Ammon's horn (tissue), 1 donor: ENCODE results near the gene FOXP4.

Experiments
- DNase-seq: peaks from one replicate; pipeline ENCODE4 v3.0.0-alpha.2; 2016; ENCODE audit warnings: low spot score

FOXP4 gene

DNA sequence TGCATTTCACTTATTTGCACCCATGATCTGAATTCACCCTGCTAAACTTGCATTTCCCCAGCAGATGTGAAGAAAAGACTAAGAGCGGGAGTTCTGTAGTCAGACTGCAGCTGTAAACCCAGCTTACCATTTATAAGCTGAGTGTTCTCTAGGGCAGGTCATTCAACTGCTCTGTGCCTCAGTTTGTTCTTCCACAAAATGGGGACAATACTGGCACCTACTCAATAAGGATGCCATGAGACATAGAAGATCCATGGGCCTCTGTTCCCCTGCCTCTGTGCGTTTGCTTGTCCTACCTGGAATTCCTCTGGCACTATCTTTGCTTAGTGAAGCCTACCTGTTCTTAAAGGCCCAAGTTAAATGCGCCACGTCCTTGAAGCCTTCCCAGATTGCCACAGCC lies 79.8 kb downstream of the FOXP4 start:
- DNase-seq: no peak

DNA sequence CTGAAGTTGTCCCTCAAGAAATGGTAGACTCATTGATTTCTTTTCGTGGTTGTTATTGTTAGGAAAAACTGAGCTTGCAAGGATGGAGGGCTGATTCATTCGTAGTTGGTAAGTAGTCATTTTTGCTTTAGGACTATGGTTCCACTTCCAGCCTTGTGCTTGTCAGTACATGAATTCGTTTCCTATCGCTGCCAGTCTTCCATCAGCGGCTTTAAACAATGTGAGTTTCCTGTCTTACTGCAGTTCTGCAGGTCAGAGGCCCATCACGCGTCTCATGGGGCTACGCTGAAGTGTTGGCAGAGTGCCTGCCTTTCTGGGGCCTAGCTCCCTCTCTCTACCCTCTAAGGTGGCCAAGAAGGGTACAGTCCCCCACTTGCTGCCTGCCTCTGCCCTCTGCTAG lies 80.7 kb downstream of the FOXP4 start:
- DNase-seq: no peak

DNA sequence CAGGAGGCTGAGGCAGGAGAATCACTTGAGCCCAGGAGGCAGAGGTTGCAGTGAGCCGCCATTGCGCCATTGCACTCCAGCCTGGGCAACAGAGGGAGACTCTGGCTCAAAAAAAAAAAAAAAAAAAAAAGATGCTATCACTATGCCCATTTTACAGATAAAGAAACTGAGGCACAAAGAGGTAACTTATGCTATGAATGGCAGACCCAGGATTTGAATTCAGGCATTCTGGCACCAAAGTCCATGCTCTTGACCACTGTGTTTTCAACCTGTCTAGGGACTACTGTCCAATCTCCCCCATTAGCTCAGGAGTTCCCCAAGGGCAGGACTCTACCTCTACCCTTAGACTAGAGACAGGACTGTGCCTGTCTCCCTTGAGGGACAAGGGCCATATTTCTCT lies 82.9 kb downstream of the FOXP4 start:
- DNase-seq: no peak

DNA sequence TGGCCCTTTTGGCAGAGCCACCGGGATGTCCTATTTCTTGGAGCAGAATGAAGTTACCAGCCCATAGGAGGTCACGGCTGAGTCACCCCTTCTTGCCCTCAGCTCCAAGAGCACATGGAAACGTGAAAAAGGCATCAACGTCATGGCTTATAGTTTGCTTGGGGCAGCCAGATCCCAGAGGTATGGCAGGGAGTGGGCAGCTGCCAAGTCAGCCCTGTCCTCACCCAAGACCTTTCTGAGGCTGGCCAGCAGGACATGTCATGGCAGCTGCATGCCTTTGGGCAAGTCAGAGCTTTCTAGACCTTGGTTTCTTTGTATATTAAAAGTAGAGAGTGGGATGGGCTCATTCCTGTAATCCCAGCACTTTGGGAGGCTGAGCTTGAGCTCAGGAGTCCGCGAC lies 83.9 kb downstream of the FOXP4 start:
- no peak for DNase-seq

DNA sequence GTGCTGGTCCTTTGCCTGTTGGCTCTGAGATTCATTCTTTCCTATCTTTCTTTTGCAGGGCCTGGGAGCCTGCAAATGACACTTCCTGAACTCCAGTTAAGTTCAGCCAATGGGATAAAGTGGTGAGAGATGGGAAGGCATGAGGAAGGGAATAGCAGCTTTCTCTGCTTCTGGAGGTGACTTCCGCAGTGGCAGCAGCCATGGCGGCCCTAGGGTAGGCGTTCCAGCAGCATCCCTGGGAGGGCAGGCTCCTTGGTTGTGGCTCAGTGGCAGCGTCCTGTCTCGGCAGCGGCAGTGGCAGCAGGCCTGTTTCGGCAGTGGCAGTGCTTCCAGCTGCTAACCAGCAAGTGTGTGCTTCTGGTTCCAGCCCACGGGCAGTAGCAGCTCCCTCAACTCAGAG lies 84.8 kb downstream of the FOXP4 start:
- no peak for DNase-seq

DNA sequence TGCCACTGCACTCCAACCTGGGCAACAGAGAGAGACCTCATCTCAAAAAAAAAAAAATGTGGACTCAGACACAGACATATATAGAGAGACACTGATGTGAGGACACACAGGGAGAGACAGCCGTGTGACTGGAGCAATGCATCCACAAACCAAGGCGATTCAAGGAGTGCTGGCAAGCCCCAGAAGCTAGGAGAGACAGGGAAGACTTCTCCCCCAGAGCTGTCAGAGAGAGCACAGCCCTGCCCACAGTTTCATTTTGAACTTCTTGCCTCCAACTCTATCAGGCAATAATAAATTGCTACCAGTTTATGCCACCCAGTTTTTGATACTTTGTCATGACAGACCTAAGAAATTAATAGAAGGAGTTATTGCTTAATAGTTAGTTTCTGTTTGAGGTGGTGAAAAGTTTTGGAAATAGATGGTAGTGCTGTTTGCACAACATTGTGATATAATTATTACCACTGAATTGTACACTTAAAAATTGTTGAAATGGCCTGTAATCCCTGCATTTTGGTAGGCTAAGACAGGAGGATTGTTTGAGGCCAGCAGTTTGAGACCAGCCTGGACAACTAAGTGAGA lies 87.0 kb downstream of the FOXP4 start:
- no peak for DNase-seq

DNA sequence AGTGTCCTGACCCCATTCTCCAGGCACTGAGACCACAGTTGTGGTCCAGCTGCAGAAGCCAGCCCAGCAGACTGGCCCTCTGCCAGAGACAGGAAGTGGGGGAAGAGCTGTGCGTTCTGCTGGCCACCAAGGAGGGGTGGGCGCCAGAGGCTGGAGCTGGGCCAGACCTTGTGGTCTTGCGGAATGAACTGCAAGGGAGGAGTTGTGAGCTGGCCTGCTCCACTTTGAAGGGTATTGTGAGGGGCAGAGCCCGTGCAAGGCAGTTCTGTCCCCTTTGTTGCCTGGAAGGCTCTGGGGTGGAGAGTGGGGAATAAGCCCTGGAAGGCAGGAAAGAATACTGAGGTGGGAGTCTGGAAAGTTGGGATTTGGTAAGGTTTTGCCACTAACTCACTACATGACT lies 88.5 kb downstream of the FOXP4 start:
- peak; percentile 34 for DNase-seq

DNA sequence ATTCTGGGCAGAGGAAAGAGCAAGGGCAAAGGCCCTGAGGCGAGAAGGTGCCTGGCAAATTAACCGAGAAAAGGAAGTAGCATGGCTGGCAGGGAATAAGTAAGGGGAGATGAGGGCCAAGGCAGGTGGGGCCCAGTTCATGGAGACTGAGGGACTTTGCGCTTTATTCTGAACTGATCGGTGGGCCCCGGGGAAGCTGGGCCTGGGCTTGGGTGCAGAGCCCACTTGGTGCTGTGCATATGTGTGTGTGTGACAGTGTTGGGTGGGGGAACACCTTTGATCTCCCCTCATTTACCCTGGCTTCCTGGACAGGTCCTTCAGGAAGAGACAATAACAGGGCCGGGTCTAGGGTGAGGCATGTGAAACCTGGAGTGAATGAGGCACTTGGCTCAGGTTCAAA lies 89.2 kb downstream of the FOXP4 start:
- no peak for DNase-seq

DNA sequence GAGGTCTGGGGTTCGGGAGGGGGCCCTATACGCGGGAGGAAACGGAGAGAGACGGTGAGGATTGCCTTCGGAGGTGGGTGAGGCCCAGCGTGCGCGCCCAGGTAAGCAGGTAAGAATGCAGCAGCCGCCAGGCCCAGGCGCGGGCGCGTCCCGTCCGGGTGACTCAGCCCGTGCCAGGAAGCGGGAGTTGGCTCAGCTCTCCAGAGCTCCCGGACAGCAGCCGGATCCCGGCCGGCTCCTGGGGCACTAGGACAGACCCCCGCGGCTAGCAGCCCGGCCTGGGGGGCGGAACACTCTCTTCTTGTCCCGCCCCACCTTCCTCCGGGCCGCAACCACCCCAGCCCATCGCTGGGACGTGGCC lies 90.6 kb downstream of the FOXP4 start:
- DNase-seq: no peak

DNA sequence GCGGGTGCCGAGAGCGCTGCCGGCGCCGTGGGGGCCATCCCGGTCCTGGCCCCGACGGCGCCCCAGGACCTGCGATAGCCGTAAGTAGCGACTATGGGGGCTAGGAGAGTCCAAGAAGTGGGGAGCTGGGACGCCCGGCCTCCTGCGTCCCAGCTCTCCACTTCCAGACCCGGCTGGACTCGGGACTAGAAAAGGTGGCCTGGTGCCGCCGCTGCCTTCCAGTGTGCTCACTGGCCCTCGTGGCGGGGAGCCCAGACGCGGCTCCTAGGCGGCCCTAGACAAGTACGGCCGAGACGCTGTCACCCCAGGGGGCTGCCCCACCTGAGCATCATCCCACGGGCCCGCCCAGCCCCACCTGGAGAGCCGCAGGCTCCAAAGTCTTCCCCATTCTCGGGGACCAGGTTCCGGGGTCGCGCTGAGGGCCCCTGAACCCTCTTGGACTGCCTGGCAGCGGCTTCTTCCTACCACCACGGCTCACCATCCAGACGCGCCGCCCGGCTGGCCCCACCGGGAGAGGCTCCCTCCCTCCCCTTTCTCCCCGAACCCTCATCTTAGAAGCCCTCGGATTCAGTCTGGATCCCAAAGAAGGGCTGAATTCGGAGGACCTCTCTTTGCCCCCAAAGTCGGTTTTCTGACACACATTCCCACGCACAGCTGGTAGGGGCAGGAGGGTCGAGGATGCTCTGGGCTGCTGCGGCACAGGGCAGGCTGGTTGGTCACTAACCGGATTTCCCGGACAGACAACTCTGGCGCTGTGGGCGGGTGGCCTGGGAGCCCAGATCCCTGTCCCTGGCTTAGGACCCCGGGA lies 91.2 kb downstream of the FOXP4 start:
- no peak for DNase-seq

DNA sequence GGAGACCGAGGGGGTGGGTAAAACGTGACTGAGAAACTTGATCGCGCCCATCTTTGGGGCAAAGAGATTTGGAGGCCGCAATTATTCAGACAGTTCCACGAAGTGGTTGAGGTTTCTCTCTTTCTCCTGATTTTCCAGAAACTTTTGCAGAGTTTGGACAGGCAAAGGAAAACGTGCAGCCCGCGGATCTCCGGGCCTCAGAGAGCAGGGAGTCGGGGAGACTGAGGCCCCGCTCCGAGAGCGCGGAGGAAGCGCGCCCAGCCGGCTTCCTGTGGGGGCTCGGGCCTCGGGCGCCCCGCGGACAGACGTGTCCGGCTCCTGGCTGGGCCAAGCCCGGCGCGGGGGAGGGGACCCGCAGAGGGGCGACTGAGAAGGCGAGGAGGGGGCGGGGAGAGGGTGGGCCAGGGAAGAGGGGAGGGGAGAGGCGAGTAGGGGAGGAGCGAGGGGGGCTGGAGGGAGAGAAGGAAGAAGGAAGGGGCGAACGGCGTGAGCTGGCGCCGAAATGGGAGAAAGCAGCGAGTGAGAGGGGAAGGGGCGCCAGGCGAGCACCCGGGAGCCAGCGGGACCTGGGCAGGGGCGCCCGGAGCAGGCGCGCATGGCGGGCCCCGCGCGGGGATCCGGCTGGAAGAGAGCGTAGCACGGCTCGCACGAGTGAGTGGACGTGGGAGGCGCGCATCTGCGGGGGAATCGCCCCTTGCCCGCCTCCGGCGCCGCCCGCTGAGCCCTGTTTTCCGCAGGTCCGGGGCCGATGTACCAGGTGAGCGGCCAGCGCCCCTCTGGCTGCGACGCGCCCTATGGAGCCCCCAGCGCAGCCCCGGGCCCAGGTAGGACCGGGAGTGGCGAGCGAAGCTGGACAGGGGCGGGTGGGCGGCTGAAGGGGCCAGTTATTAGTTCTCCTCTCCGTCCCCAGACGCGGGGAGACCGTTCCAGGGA lies 92.1 kb downstream of the FOXP4 start, which contains the start of gene MDFI:
MDFI (plus strand) TSS at position 467 of the 933 bp plus-strand sequence; CDS start at position 749, 282 bp downstream.
- DNase-seq: no peak

DNA sequence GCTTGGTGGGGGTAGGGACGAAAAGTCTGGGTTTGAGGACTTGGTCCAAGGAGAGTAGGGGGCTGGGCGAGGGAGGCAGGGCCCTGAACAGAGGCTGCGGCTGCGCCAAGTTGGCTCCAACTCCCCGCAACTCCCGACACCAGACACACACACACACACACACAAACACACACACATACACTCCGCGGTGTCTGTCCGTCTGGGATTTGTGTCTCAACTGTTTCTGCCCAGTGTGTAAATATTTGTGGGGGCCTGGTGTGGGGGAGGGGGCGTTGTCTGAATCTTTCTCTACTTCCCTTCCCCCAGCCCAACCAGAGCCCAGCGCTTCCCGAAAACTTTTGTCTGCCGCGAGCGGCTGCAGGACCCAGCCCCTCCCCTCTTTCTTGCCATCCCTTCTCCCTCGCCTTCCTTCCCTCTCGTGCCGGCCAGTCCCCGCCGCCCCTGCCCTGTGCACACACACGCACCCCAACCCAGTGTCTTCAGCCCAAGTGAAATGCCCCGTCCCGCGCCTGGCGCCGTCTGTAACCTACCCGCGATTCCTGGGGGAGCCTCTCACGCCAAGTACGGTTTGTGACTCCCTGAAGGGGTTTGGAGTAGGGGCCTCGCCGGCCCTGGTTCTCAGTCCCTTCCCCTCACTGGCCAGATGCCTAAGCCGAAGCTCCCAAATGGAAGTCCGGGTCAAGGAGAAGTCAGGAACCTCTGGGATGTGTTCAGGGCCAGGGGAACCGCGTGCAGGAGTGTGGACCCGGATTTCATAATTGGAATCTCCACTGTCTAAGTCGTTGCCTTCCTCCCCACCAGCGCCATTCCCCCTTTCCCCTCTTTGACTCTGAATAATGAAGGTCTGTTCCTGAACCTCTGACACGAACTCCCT lies 93.0 kb downstream of the FOXP4 start:
- no peak for DNase-seq

DNA sequence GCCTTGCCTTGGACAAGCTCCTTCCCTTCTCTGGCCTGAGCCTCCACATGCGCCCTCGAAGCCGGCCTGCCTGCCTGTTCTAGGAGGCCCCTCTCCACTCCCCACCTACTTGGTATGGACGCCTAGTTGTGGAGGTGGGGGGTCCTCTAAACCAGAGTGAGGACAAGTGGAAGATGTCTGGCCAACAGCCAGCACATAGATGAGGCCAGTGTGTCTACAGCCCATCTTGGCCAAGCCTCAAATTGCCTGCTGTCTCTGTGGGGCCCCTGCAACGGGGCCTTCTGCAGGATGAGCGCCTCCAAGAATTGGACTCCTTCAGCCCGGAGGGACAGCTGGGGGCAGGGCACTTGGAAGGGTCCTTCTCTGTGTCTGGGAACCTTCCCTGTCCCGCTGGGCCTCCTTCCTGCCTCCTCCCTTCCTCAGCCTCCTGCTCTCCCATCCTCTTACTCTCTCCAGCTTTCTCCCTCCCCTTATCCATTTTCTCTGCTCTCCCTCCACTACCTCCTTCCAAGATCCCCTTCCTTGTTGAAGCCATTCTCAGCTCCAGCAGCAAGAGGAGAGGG lies 93.7 kb downstream of the FOXP4 start:
- no peak for DNase-seq

DNA sequence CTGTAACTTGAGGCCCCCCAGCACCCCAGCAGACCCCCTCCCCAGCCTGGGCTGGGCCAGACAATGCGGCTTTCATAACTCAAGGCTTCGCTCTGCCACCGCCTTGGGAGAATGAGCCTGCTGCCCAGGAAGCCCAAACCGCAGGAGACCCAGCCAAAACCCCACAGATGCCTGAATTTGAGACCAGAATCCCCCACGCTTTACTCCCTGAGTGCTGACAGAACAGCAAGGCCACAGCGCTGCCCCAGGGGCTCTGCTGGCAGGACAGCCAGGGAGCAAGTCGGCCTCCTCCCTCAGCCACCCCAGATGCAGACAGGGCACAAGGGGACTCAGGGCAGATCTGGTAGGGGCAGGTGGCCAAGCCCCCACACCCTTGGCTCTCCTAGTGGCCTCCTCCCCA lies 94.2 kb downstream of the FOXP4 start:
- DNase-seq: no peak

DNA sequence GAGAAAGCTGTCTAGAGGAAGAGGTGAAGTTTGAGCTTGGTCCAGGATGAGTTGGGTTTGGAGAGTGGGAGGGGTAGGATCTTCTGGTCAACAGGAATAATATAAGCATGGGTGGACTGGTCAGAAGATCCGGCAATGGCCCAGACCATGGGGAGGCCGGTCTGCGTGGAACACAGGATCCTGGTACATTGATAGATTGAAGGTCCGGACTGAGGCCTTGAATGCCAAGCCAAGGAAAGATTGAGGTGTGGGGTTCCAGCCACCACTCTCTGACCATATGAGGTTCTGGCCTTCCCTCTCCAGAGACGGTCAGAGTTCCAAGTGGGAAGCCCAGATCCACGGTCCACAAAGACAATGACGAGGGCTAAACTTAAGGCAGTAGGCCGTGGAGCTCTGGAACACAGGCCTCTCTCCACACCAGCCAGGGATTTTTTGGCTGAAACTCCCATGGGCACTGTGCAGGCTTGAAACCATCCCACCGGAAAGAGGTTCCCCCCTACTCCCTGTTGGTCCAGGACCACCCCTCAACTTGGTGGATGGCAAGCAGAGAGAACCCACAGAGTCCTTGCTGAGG lies 95.3 kb downstream of the FOXP4 start:
- DNase-seq: no peak

DNA sequence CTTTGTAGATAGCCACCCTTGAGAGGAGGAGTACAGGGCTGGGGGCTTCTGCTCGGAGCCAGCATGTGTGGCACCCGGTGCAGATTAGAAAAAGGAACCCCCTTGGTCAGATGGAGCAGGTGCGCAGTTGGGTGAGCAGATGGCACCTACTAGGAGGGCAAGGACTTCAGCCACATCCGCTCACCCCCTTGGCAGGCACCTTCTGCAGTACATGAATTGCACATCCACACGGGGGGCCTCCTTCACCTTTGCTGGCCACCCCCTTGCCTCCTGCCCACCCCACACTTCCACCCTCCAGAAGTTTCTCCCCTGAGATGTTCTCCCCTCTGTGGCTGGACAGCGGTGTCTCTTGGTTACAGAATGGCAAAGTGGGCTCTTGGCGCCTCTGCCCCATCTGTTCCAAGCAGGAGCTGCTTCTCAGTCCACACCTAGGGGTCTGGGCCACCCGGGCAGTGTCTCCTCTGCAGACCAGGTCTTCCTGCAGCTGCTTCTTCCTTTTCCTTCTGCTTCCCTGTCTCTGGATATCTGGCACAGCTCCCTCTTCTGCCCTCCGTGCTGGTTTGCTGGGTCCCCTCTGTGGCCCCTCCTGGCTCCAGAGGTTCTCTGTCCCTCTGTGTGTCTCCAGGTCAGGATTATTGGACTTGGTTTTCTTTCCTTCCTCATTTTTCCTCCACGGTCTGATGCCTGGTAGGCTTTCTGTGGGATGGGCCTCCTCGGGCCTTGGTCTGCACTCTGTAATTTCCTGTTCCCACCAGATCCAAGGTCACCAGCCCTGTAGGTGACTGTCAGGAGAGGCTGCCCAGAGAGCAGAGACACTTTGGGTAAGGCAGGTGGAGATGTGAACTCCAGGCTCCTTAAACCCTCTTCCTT lies 96.1 kb downstream of the FOXP4 start:
- DNase-seq: no peak

DNA sequence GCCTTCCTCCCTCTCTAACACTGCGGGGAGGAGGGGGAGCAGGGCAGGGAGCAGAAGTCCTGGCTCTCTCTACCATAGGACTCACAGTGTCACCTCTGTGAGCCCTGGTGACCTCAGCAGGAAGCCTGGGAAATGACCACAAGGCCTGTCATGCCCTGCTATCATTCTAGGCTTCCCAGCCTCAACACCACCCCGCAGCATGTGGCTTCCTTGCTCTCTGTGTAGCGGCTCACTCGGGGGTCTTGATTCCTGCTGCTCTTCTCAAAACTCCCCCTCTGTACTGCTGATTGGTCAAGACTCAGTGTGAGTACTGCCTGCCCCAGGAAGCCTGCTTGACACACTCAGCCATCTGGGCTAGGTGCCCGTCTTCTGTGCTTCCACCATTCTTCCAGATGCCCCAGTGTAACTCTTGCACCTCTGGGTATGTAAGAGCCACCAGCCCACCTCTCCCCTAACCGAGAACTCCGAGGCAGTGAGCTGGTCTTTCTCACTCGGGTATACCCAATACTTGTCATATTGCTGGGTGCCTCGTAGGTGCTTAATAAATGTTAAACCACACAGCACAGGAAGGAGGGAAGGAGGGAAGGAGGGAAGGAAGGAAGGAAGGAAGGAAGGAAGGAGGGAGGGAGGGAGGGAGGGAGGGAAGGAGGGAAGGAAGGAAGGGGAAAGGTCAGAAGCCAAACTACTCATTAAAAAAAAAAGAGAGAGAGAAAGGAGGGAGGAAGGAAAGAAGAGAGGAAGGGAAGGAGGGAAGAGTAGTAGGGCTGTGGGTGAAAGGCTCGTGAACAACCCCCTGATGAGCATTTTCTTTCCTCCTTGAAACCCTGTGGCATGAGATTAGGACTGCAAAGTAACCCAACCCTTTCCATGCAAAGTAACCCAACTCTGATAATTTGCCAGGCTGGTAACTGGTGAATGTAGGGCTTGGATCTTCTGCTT lies 97.0 kb downstream of the FOXP4 start:
- no peak for DNase-seq

DNA sequence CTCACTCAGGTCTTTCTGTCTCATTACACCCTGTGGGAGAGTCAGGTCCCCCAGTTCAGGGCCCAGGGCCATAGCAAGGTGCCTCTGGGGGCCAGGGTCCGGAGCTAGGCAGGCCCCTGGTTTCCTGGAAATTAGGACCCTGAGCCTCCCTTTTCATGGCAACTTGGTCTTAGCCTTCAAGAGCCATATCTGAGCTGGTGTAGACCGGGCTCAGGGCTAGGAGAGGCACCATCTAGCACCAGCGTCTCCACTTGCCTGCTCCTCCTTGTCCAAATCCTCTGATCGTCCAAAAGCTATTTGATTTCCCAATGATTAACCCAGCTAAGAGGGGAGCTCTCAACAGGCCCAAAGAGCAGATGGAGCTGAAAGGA lies 97.7 kb downstream of the FOXP4 start:
- no peak for DNase-seq

DNA sequence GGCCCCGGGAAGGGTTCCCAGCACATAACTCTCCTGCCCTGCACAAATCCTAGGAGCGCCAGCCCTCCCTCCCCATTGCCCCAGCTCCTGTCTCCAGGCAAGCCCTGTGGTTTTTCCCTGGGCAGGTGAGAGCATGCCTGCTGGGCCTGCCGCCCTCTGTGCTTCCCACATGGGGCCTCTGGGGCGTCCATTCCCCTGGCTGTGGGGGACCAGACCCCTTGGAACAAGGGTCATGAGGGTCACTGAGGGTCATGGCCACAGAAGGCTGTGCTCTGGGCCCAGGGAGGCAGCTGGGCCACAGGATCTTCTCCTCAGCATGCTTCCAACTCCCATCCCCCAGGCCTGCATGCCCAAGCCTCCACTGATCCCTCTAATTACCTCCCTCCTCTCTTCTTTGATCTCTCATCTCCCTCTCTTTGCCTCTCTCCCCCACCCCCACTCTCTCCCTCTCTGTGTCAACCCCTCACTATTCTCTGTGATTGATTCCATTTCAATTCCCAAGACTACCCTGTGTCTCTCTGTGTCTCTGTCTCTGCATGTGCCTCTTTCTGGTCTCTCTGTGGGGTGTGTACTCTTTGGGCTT lies 98.2 kb downstream of the FOXP4 start:
- no peak for DNase-seq
